Astrocyte (in vitro differentiated cells and primary cell): ENCODE data around the gene ATP5F1D.

Source experiments
- EZH2 ChIP-seq: IDR thresholded peaks from 2 replicates; pipeline ENCODE4 v1.6.1; 2012; ENCODE audit warnings: mild to moderate bottlenecking, low read length, inconsistent platforms; ENCODE audit not compliant: insufficient read depth
- TF ChIP-seq, protein P1 (sequence below): IDR thresholded peaks from 2 replicates; pipeline ENCODE4 v1.5.1; 2011; ENCODE audit warnings: low read depth, mild to moderate bottlenecking, inconsistent platforms, low read length, moderate library complexity; ENCODE audit not compliant: insufficient read depth

GRCh38 chr19:1227304-1228054 is 14.1 kb upstream of the ATP5F1D start:
- TF ChIP-seq, protein P1, sequence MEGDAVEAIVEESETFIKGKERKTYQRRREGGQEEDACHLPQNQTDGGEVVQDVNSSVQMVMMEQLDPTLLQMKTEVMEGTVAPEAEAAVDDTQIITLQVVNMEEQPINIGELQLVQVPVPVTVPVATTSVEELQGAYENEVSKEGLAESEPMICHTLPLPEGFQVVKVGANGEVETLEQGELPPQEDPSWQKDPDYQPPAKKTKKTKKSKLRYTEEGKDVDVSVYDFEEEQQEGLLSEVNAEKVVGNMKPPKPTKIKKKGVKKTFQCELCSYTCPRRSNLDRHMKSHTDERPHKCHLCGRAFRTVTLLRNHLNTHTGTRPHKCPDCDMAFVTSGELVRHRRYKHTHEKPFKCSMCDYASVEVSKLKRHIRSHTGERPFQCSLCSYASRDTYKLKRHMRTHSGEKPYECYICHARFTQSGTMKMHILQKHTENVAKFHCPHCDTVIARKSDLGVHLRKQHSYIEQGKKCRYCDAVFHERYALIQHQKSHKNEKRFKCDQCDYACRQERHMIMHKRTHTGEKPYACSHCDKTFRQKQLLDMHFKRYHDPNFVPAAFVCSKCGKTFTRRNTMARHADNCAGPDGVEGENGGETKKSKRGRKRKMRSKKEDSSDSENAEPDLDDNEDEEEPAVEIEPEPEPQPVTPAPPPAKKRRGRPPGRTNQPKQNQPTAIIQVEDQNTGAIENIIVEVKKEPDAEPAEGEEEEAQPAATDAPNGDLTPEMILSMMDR, result no peak
- TF ChIP-seq EZH2, result no peak
